ENCODE measurements around the gene ATF5. TPM values are rescaled to one million over a fixed set of nuclear protein-coding genes. Genes with fewer than 3 reads are reported as not detected.

The ATF5 gene
- 10 to 100 TPM in 1 of 2 donors, 1 to 10 TPM in 1; 4.7 to 12.2 TPM for total RNA-seq

- TF ChIP-seq CTCF (IDR thresholded peaks at IDR 0.05), result no peak
- TF ChIP-seq POLR2A (IDR thresholded peaks at IDR 0.05), result no peak
- 0 to 1% methylated on average over 36 to 45 of the region's 48 CpGs for WGBS, 2 donors
- peaks cover 22% of the 10 kb centered on the region for H3K4me1 ChIP-seq
- peak; percentile 82 for ATAC-seq
- H3K9me3 ChIP-seq, result no peaks in the 10 kb centered on the region
- no peaks in the 10 kb centered on the region for H3K27me3 ChIP-seq
- peak within 1 kb of the TSS; percentile 87 to 96 (median 91) for H3K27ac ChIP-seq
- DNase-seq, result peak; percentile 86 to 92 (median 90)
- intact Hi-C loops (cut with DNase I), result no loop called here
- H3K4me3 ChIP-seq, result peak within 1 kb of the TSS; percentile 99 to 100
- no peaks in the 10 kb centered on the region for H3K36me3 ChIP-seq (replicated peaks in 1 of 2; ENCODE audit: insufficient read depth in 1 of 2, low read depth in 2 of 2)
Measured at GRCh38 chr19:49929121-49929610, at the start of gene ATF5, which contains the start of gene NUP62. TSS of gene ATF5 (plus strand) at chr19:49929205. CDS start at chr19:49930851, 1,646 bp downstream. TSS of gene NUP62 (minus strand) at chr19:49929504. CDS start at chr19:49909807, 19,697 bp downstream.

GRCh38 chr19:49879243-49879963 is 49.6 kb upstream of the ATF5 start:
- DNase-seq, result peak in 1 of 4 donors; percentile 14
- H3K27me3 ChIP-seq, result no peaks in the 10 kb centered on the region
- no peak overlapping the region for H3K4me3 ChIP-seq
- 94 to 98% methylated on average over 12 of the region's 12 CpGs for whole genome bisulfite sequencing, 2 donors
- H3K27ac ChIP-seq, result no peak overlapping the region
- no peaks in the 10 kb centered on the region for H3K9me3 ChIP-seq
- peaks cover 30 to 38% of the 10 kb centered on the region in 2 donors for H3K36me3 ChIP-seq (replicated peaks in 1 of 2; ENCODE audit: insufficient read depth in 1 of 2, low read depth in 2 of 2)
- intact Hi-C loops (cut with DNase I), result no loop called here
- no peak for ATAC-seq
- H3K4me1 ChIP-seq, result peaks cover 24% of the 10 kb centered on the region
- TF ChIP-seq CTCF (IDR thresholded peaks at IDR 0.05) (no peak), POLR2A (IDR thresholded peaks at IDR 0.05) (no peak)

GRCh38 chr19:49880162-49880869 is 48.7 kb upstream of the ATF5 start:
- Histone ChIP-seq H3K27me3 (no peaks in the 10 kb centered on the region), H3K4me1 (peaks cover 15% of the 10 kb centered on the region), H3K36me3 (replicated peaks in 1 of 2; ENCODE audit: insufficient read depth in 1 of 2, low read depth in 2 of 2) (peaks cover 36 to 42% of the 10 kb centered on the region in 2 donors), H3K9me3 (no peaks in the 10 kb centered on the region), H3K27ac (no peak overlapping the region), H3K4me3 (no peak overlapping the region)
- no peak for ATAC-seq
- DNase-seq, result peak in 1 of 4 donors; percentile 11
- WGBS, 2 donors, result 80 to 91% methylated on average over 9 to 10 of the region's 10 CpGs
- TF ChIP-seq POLR2A (IDR thresholded peaks at IDR 0.05), result no peak
- intact Hi-C loops (cut with DNase I), result no loop called here

GRCh38 chr19:49881186-49881585 is 47.8 kb upstream of the ATF5 start:
- H3K4me1 ChIP-seq, result peaks cover 10% of the 10 kb centered on the region
- no peak overlapping the region for H3K27ac ChIP-seq
- ATAC-seq, result no peak
- H3K27me3 ChIP-seq, result no peaks in the 10 kb centered on the region
- 95 to 96% methylated on average over 5 to 17 of the region's 17 CpGs for WGBS, 2 donors
- H3K4me3 ChIP-seq, result no peak overlapping the region
- no peaks in the 10 kb centered on the region for H3K9me3 ChIP-seq
- peaks cover 36 to 42% of the 10 kb centered on the region in 2 donors for H3K36me3 ChIP-seq (replicated peaks in 1 of 2; ENCODE audit: insufficient read depth in 1 of 2, low read depth in 2 of 2)
- intact Hi-C loops (cut with DNase I), result no loop called here
- DNase-seq, result peak in 1 of 4 donors; percentile 8
- TF ChIP-seq POLR2A (IDR thresholded peaks at IDR 0.05) (no peak), CTCF (IDR thresholded peaks at IDR 0.05) (no peak)
